Ascending aorta (tissue), 2 donors: ENCODE results near the gene GNB1L. TPM values are rescaled to one million over a fixed set of nuclear protein-coding genes. Genes with fewer than 3 reads are reported as not detected.

Experiments used
- DNase-seq, 2 donors: peaks; one replicate each; pipeline ENCODE4 v3.0.0-alpha.2; 2019; ENCODE audit warnings: low spot score in 2 of 2
- H3K27ac ChIP-seq, 2 donors: fragments of 200-600 bp; sonication (generic); one replicate each; pipeline ENCODE4 v1.5.1; 2016 to 2017; ENCODE audit warnings: mild to moderate bottlenecking in 1 of 2
- H3K27me3 ChIP-seq: fragments of 200-600 bp; sonication (generic); one replicate; pipeline ENCODE4 v1.5.1; 2017
- H3K36me3 ChIP-seq, 2 donors: fragments of 200-600 bp; sonication (generic); one replicate each; pipeline ENCODE4 v1.5.1; 2016
- H3K4me1 ChIP-seq, 2 donors: fragments of 200-600 bp; sonication (generic); one replicate each; pipeline ENCODE4 v1.5.1; 2016 to 2017; ENCODE audit warnings: mild to moderate bottlenecking in 1 of 2
- H3K4me3 ChIP-seq, 2 donors: fragments of 200-600 bp; sonication (generic); one replicate each; pipeline ENCODE4 v1.5.1; 2016 to 2017; ENCODE audit warnings: mild to moderate bottlenecking in 1 of 2
- H3K9me3 ChIP-seq, 2 donors: fragments of 200-600 bp; sonication (generic); one replicate each; pipeline ENCODE4 v1.5.1; 2016
- CTCF ChIP-seq, 3 experiments: fragments of 200-600 bp in 2 of 3; fragments of 450-650 bp in 1 of 3; sonication (generic) in 2 of 3; IDR thresholded peaks; one replicate each; pipeline ENCODE4 v1.5.1; 2016 to 2019; ENCODE audit warnings: antibody characterized with exemption in 3 of 3, mild to moderate bottlenecking in 1 of 3, moderate library complexity in 1 of 3
- intact Hi-C: fragments of 100-400 bp; cut with DNase I; formaldehyde crosslinking; loops from one replicate; pipeline ENCODE4 v1.15.1; 2023
- total RNA-seq: library from RNA; depleted of rRNA; stranded (reverse); fragments of >200 nt; gene quantifications from one replicate; pipeline ENCODE4 v1.1.0, GENCODE V29; 2016

GNB1L gene
- total RNA-seq, 1 donor from 2014 or later = 7.9 TPM

GRCh38 chr22:19851291-19852176 is 3.1 kb downstream of the GNB1L start:
- peaks cover 14% of the 10 kb centered on the region in 2 donors for H3K4me1 ChIP-seq
- DNase-seq = no peak
- no peaks in the 10 kb centered on the region for H3K9me3 ChIP-seq
- no peaks in the 10 kb centered on the region for H3K27me3 ChIP-seq
- no peak overlapping the region for H3K27ac ChIP-seq
- intact Hi-C loops = loop anchor here (10.0 kb wide), 3 partner anchors 173 to 557 kb away; partner anchors contain the start of genes C22orf39, CLTCL1 and TANGO2
- no peak for TF ChIP-seq CTCF (IDR thresholded peaks at IDR 0.05)
- H3K4me3 ChIP-seq = no peak overlapping the region
- peaks cover 14 to 27% of the 10 kb centered on the region in 2 donors for H3K36me3 ChIP-seq

GRCh38 chr22:19850763-19851109 is 3.9 kb downstream of the GNB1L start:
- Histone ChIP-seq H3K4me1 (peaks cover 13% of the 10 kb centered on the region in 2 donors), H3K27me3 (no peaks in the 10 kb centered on the region), H3K36me3 (peaks cover 14 to 27% of the 10 kb centered on the region in 2 donors), H3K27ac (no peak overlapping the region), H3K4me3 (no peak overlapping the region), H3K9me3 (no peaks in the 10 kb centered on the region)
- no peak for DNase-seq
- no peak for TF ChIP-seq CTCF (IDR thresholded peaks at IDR 0.05)
- intact Hi-C loops = loop anchor here (10.0 kb wide), 3 partner anchors 174 to 556 kb away; partner anchors contain the start of genes C22orf39, CLTCL1 and TANGO2

GRCh38 chr22:19849835-19850762 is 4.6 kb downstream of the GNB1L start:
- Histone ChIP-seq H3K36me3 (peaks cover 14 to 27% of the 10 kb centered on the region in 2 donors), H3K27me3 (no peaks in the 10 kb centered on the region), H3K9me3 (no peaks in the 10 kb centered on the region), H3K4me3 (no peak overlapping the region), H3K27ac (no peak overlapping the region), H3K4me1 (peaks cover 8 to 9% of the 10 kb centered on the region in 2 donors)
- intact Hi-C loops = loop anchor here (10.0 kb wide), 3 partner anchors 175 to 555 kb away; partner anchors contain the start of genes C22orf39, CLTCL1 and TANGO2
- no peak for DNase-seq
- TF ChIP-seq CTCF (IDR thresholded peaks at IDR 0.05) = no peak

- Histone ChIP-seq H3K36me3 (peaks cover 14 to 27% of the 10 kb centered on the region in 2 donors), H3K27me3 (no peaks in the 10 kb centered on the region), H3K4me1 (peaks cover 12 to 21% of the 10 kb centered on the region in 2 donors), H3K4me3 (no peak overlapping the region), H3K27ac (no peak overlapping the region), H3K9me3 (no peaks in the 10 kb centered on the region)
- TF ChIP-seq CTCF (IDR thresholded peaks at IDR 0.05) = no peak
- DNase-seq = no peak
- intact Hi-C loops = no loop called here
Measured at GRCh38 chr22:19848298-19849224, 6.1 kb downstream of the GNB1L start.

- no peak for TF ChIP-seq CTCF (IDR thresholded peaks at IDR 0.05)
- no peak overlapping the region for H3K4me3 ChIP-seq
- H3K36me3 ChIP-seq = peaks cover 14 to 27% of the 10 kb centered on the region in 2 donors
- no peaks in the 10 kb centered on the region for H3K27me3 ChIP-seq
- peaks cover 11 to 21% of the 10 kb centered on the region in 2 donors for H3K4me1 ChIP-seq
- DNase-seq = no peak
- intact Hi-C loops = no loop called here
- H3K27ac ChIP-seq = no peak overlapping the region
- no peaks in the 10 kb centered on the region for H3K9me3 ChIP-seq
Measured at GRCh38 chr22:19847345-19847632, 7.4 kb downstream of the GNB1L start.
